HepG2 (cell line): Measurements from ENCODE around the gene CISD3. TPM values are rescaled to one million over a fixed set of nuclear protein-coding genes. Genes with fewer than 3 reads are reported as not detected.
A peak's percentile ranks its signal among the peaks of the same experiment; 100 is the strongest.

Experiments
- ATAC-seq: fragments of 200-7000 bp; cut with Tn5 transposase; 3 replicates; pipeline ENCODE4 v1.9.1; 2020; ENCODE audit warnings: mild to moderate bottlenecking, moderate library complexity
- BruUV-seq: library from RNA; stranded (reverse); fragments of 400-500 nt; replicated peaks from 2 replicates; lab custom pipeline; 2021; lab: Mats Ljungman, UMichigan
- CTCF ChIA-PET: fragments of 300-600 bp; formaldehyde crosslinking; extraction: SDS; loops from one replicate; lab custom pipeline; 2021; ENCODE audit warnings: low total read pairs, inconsistent platforms, low intra/inter-chr PET ratio; lab: Yijun Ruan, JAX
- POLR2A ChIA-PET: fragments of 350-600 bp; sonication (Branson Sonifier 250); formaldehyde crosslinking; loops from one replicate; lab custom pipeline; 2020; ENCODE audit warnings: antibody characterized with exemption, inconsistent platforms; lab: Yijun Ruan, JAX
- DNase-seq: peaks from one replicate; pipeline ENCODE4 v3.0.0-alpha.2; 2015; ENCODE audit warnings: low spot score
- FAIRE-seq: peaks from 3 replicates; lab custom pipeline; 2011; peaks lifted over from hg19 to GRCh38; lab: Jason Lieb, UNC
- H2AFZ ChIP-seq: one replicate; pipeline ENCODE4 v1.6.1; 2011; ENCODE audit warnings: low read length, inconsistent platforms
- H3K27ac ChIP-seq: fragments of 300-600 bp; 3 replicates; pipeline ENCODE4 v1.8.0; 2011; ENCODE audit warnings: mixed run types, mild to moderate bottlenecking, mixed read lengths, low read length, inconsistent platforms; ENCODE audit not compliant: insufficient read depth; ENCODE audit errors: extremely low read length
- H3K27me3 ChIP-seq, 2 experiments: fragments of 200-600 bp in 1 of 2; 2 replicates in 1 of 2; 3 replicates in 1 of 2; pipeline versions ENCODE4 v1.6.0 to v1.8.0; 2011; ENCODE audit warnings: low read length in 2 of 2, mild to moderate bottlenecking in 2 of 2, moderate library complexity in 2 of 2, inconsistent platforms in 1 of 2; ENCODE audit not compliant: insufficient read depth in 2 of 2, control insufficient read depth in 1 of 2
- H3K36me3 ChIP-seq, 2 experiments: fragments of 200-600 bp in 1 of 2; replicated peaks in 1 of 2; 2 replicates in 1 of 2; 3 replicates in 1 of 2; pipeline versions ENCODE4 v1.5.1 to v1.8.0; 2011; ENCODE audit warnings: low read length in 2 of 2, inconsistent platforms in 1 of 2; ENCODE audit not compliant: insufficient read depth in 2 of 2, control insufficient read depth in 1 of 2
- H3K4me1 ChIP-seq: 2 replicates; pipeline ENCODE4 v1.5.1; 2012; ENCODE audit warnings: low read length, inconsistent platforms; ENCODE audit not compliant: insufficient read depth
- H3K4me2 ChIP-seq: 2 replicates; pipeline ENCODE4 v1.6.0; 2011; ENCODE audit warnings: low read depth, low read length, inconsistent platforms
- H3K4me3 ChIP-seq, 3 experiments: fragments of 200-600 bp in 1 of 3; sonication (generic), shearing (Covaris generic) in 1 of 3; replicated peaks in 1 of 3; 2 replicates each; pipeline ENCODE4 v1.5.1; 2011 to 2016; ENCODE audit warnings: low read length in 3 of 3, inconsistent platforms in 2 of 3, low read depth in 2 of 3, mild to moderate bottlenecking in 2 of 3, control low read depth in 1 of 3, mixed read lengths in 1 of 3; ENCODE audit not compliant: insufficient read depth in 1 of 3
- H3K79me2 ChIP-seq: one replicate; pipeline ENCODE4 v1.6.1; 2011; ENCODE audit warnings: low read length, inconsistent platforms; ENCODE audit not compliant: insufficient read depth
- H3K9ac ChIP-seq: 2 replicates; pipeline ENCODE4 v1.6.0; 2011; ENCODE audit warnings: mild to moderate bottlenecking, low read depth, low read length, inconsistent platforms; ENCODE audit not compliant: insufficient read depth
- H3K9me3 ChIP-seq: 2 replicates; pipeline ENCODE4 v1.5.1; 2012; ENCODE audit warnings: mild to moderate bottlenecking, low read length
- H4K20me1 ChIP-seq: 2 replicates; pipeline ENCODE4 v1.6.0; 2011; ENCODE audit warnings: inconsistent platforms, mild to moderate bottlenecking, low read length, moderate library complexity; ENCODE audit not compliant: insufficient read depth
- PRDM10 ChIP-seq: sonication (generic); formaldehyde crosslinking; IDR thresholded peaks from 2 replicates; pipeline ENCODE4 v1.4.0; 2020; ENCODE audit warnings: low read depth, missing genetic modification reagents
- RCOR2 ChIP-seq: IDR thresholded peaks from 2 replicates; pipeline ENCODE4 v1.6.1; 2016; ENCODE audit warnings: missing biosample characterization, missing genetic modification reagents
- SP5 ChIP-seq: IDR thresholded peaks from 2 replicates; pipeline ENCODE4 v1.6.1; 2016; ENCODE audit warnings: low read depth, borderline replicate concordance
- ZMYM2 ChIP-seq: sonication (generic); formaldehyde crosslinking; IDR thresholded peaks from 2 replicates; pipeline ENCODE4 v1.8.0; 2022; ENCODE audit warnings: mild to moderate bottlenecking, missing genetic modification reagents
- ZNF343 ChIP-seq: sonication (generic); formaldehyde crosslinking; IDR thresholded peaks from 2 replicates; pipeline ENCODE4 v1.4.0; 2020; ENCODE audit warnings: mild to moderate bottlenecking, missing genetic modification reagents
- WGBS: methylation state at CpG from one replicate; pipeline ENCODE4 v1.1.6; 2017; ENCODE audit warnings: low lambda C conversion rate; 5-methylcytosine and 5-hydroxymethylcytosine counted together
- in situ Hi-C: cut with HindIII; loops from 2 replicates; pipeline ENCODE4 v1.10.0; 2017; ENCODE audit warnings: low pct_unique_long_range_greater_than_20kb; ENCODE audit not compliant: extremely low pct_ligation_motif_present
- intact Hi-C: fragments of 100-400 bp; cut with micrococcal nuclease; formaldehyde crosslinking; loops from one replicate; pipeline ENCODE4 v1.10.0; 2022; ENCODE audit not compliant: unreplicated experiment
- polyA plus RNA-seq, 8 experiments: library from polyadenylated mRNA; depleted of rRNA in 3 of 8; stranded (reverse) in 7 of 8; unstranded in 1 of 8; fragments of >200 nt; fragmentation: Illumina TruSeq in 4 of 8; extraction: Trizol in 4 of 8; gene quantifications; 2 replicates each; pipeline versions ENCODE4 v1.2.1 to v1.2.3, GENCODE V29; 2011 to 2016; ENCODE audit warnings: low read depth in 4 of 8, missing spikeins in 1 of 8, mixed read lengths in 1 of 8; ENCODE audit not compliant: insufficient read depth in 1 of 8
- total RNA-seq, 5 experiments: library from RNA; depleted of rRNA; stranded (reverse); fragments of >200 nt; fragmentation: Illumina TruSeq; extraction: Trizol; gene quantifications; 2 replicates each; pipeline ENCODE4 v1.2.3, GENCODE V29; 2016; ENCODE audit warnings: low read depth in 1 of 5

The CISD3 gene
- total and polyA plus RNA-seq, 2 of the 13 experiments (the other 11 are each of a cell fraction or from before 2014, with no cell fraction given), result 30.0 to 34.1 TPM

- TF ChIP-seq SP5 (CRISPR knock-in tag) (peak; percentile 40; the same call in 1 of the 2 replicates), ZNF343 (CRISPR knock-in tag) (peak; percentile 52; the same call in 1 of the 2 replicates)
Measured at GRCh38 chr17:38693700-38694329, 36.3 kb upstream of the CISD3 start (continued).

GRCh38 chr17:38697061-38697820, 32.9 kb upstream of the CISD3 start:
- no peaks in the 10 kb centered on the region for H4K20me1 ChIP-seq
- peaks cover 3% of the 10 kb centered on the region for H3K79me2 ChIP-seq
- FAIRE-seq (no peak), ATAC-seq (no peak), DNase-seq (no peak)
- WGBS, result 44% methylated on average over 4 of the region's 4 CpGs
- no peaks in the 10 kb centered on the region; a peak in 1 of 5 replicates for H3K27me3 ChIP-seq
- peaks cover 87% of the 10 kb centered on the region for H3K4me1 ChIP-seq
- TF ChIP-seq RCOR2 (CRISPR knock-in tag) (no peak), PRDM10 (CRISPR knock-in tag) (no peak), ZMYM2 (CRISPR knock-in tag) (0 out of 2 replicates have a peak, but pooled peaks have one; percentile 9)
- H3K4me3 ChIP-seq, result no peak overlapping the region
- H2AFZ ChIP-seq, result no peak overlapping the region
- in situ Hi-C loops (no loop called here), intact Hi-C loops (no loop called here)
- CTCF ChIA-PET, result no interaction called here
- BruUV-seq, result no TSS peak
- POLR2A ChIA-PET, result interaction anchor here (0.7 to 1.5 kb wide), 3 partner anchors 34 to 83 kb away, joined by 3 to 4 read pairs (median 3); partner anchors contain the start of gene CISD3
- no peaks in the 10 kb centered on the region for H3K36me3 ChIP-seq
- no peak overlapping the region for H3K27ac ChIP-seq
- H3K9ac ChIP-seq, result no peak overlapping the region
- H3K4me2 ChIP-seq, result no peak overlapping the region
- no peaks in the 10 kb centered on the region for H3K9me3 ChIP-seq
